WTC11 (cell line): ENCODE data around the gene CBFA2T3.

Experiments
- CBFB ChIP-seq: sonication (generic); formaldehyde crosslinking; IDR thresholded peaks from 2 replicates; pipeline ENCODE4 v1.8.1; 2022; ENCODE audit warnings: mild to moderate bottlenecking, low read depth, missing genetic modification reagents
- CREB1 ChIP-seq: sonication (generic); formaldehyde crosslinking; IDR thresholded peaks from 2 replicates; pipeline ENCODE4 v1.8.0; 2023; ENCODE audit warnings: mild to moderate bottlenecking, missing genetic modification reagents
- ELF4 ChIP-seq: sonication (generic); formaldehyde crosslinking; IDR thresholded peaks from 2 replicates; pipeline ENCODE4 v1.8.1; 2022; ENCODE audit warnings: low read depth, mild to moderate bottlenecking, moderate library complexity, missing genetic modification reagents
- FOXJ3 ChIP-seq: sonication (generic); formaldehyde crosslinking; IDR thresholded peaks from 2 replicates; pipeline ENCODE4 v1.9.0; 2021; ENCODE audit warnings: missing genetic modification reagents, mild to moderate bottlenecking, borderline replicate concordance
- FOXP4 ChIP-seq: sonication (generic); formaldehyde crosslinking; IDR thresholded peaks from 2 replicates; pipeline ENCODE4 v1.8.0; 2022; ENCODE audit warnings: mild to moderate bottlenecking, missing genetic modification reagents
- HMGA2 ChIP-seq: fragments of 250-450 bp; sonication (Bioruptor Pico); IDR thresholded peaks from 2 replicates; pipeline ENCODE4 v1.4.0; 2021; ENCODE audit warnings: mild to moderate bottlenecking, moderate library complexity
- MAX ChIP-seq: sonication (generic); formaldehyde crosslinking; IDR thresholded peaks from 2 replicates; pipeline ENCODE4 v1.8.0; 2022; ENCODE audit warnings: mild to moderate bottlenecking, missing genetic modification reagents
- PREB ChIP-seq: sonication (generic); formaldehyde crosslinking; IDR thresholded peaks from 2 replicates; pipeline ENCODE4 v1.8.1; 2022; ENCODE audit warnings: mild to moderate bottlenecking, missing genetic modification reagents, moderate library complexity, borderline replicate concordance
- SMAD3 ChIP-seq: sonication (generic); formaldehyde crosslinking; IDR thresholded peaks from 2 replicates; pipeline ENCODE4 v1.8.0; 2022; ENCODE audit warnings: missing genetic modification reagents, mild to moderate bottlenecking, borderline replicate concordance
- TP53 ChIP-seq: sonication (generic); formaldehyde crosslinking; IDR thresholded peaks from 2 replicates; pipeline ENCODE4 v1.8.1; 2023; ENCODE audit warnings: mild to moderate bottlenecking, missing genetic modification reagents
- ZNF138 ChIP-seq: sonication (generic); formaldehyde crosslinking; conservative IDR thresholded peaks from 2 replicates; pipeline ENCODE4 v1.8.1; 2022; ENCODE audit warnings: mild to moderate bottlenecking, moderate library complexity, missing genetic modification reagents
- ZNF317 ChIP-seq: sonication (generic); formaldehyde crosslinking; IDR thresholded peaks from 2 replicates; pipeline ENCODE4 v1.8.1; 2023; ENCODE audit warnings: low read depth, mild to moderate bottlenecking, moderate library complexity, missing genetic modification reagents, borderline replicate concordance
- TF ChIP-seq, protein P1 (sequence below): fragments of 200-600 bp; IDR thresholded peaks from 2 replicates; pipeline ENCODE4 v1.8.0; 2022; ENCODE audit warnings: antibody characterized with exemption
- TF ChIP-seq, protein P2 (sequence below): sonication (generic); formaldehyde crosslinking; conservative IDR thresholded peaks from 2 replicates; pipeline ENCODE4 v1.8.1; 2023; ENCODE audit warnings: mild to moderate bottlenecking, low read depth, missing genetic modification reagents, moderate library complexity

GRCh38 chr16:89026121-89026612, 49.2 kb upstream of the CBFA2T3 start:
- TF ChIP-seq ZNF138 (no peak), ELF4 (CRISPR knock-in tag) (no peak), FOXJ3 (CRISPR knock-in tag) (no peak), FOXP4 (CRISPR knock-in tag) (no peak), ZNF317 (CRISPR knock-in tag) (no peak), CREB1 (CRISPR knock-in tag) (no peak), TP53 (CRISPR knock-in tag) (no peak), HMGA2 (CRISPR knock-in tag) (no peak), CBFB (CRISPR knock-in tag) (no peak), PREB (CRISPR knock-in tag) (no peak), SMAD3 (CRISPR knock-in tag) (no peak), MAX (CRISPR knock-in tag) (no peak)
- TF ChIP-seq, protein P1, sequence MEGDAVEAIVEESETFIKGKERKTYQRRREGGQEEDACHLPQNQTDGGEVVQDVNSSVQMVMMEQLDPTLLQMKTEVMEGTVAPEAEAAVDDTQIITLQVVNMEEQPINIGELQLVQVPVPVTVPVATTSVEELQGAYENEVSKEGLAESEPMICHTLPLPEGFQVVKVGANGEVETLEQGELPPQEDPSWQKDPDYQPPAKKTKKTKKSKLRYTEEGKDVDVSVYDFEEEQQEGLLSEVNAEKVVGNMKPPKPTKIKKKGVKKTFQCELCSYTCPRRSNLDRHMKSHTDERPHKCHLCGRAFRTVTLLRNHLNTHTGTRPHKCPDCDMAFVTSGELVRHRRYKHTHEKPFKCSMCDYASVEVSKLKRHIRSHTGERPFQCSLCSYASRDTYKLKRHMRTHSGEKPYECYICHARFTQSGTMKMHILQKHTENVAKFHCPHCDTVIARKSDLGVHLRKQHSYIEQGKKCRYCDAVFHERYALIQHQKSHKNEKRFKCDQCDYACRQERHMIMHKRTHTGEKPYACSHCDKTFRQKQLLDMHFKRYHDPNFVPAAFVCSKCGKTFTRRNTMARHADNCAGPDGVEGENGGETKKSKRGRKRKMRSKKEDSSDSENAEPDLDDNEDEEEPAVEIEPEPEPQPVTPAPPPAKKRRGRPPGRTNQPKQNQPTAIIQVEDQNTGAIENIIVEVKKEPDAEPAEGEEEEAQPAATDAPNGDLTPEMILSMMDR = no peak
- TF ChIP-seq, protein P2, sequence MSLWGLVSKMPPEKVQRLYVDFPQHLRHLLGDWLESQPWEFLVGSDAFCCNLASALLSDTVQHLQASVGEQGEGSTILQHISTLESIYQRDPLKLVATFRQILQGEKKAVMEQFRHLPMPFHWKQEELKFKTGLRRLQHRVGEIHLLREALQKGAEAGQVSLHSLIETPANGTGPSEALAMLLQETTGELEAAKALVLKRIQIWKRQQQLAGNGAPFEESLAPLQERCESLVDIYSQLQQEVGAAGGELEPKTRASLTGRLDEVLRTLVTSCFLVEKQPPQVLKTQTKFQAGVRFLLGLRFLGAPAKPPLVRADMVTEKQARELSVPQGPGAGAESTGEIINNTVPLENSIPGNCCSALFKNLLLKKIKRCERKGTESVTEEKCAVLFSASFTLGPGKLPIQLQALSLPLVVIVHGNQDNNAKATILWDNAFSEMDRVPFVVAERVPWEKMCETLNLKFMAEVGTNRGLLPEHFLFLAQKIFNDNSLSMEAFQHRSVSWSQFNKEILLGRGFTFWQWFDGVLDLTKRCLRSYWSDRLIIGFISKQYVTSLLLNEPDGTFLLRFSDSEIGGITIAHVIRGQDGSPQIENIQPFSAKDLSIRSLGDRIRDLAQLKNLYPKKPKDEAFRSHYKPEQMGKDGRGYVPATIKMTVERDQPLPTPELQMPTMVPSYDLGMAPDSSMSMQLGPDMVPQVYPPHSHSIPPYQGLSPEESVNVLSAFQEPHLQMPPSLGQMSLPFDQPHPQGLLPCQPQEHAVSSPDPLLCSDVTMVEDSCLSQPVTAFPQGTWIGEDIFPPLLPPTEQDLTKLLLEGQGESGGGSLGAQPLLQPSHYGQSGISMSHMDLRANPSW (CRISPR knock-in tag) = no peak
